PC-9 (cell line): ENCODE data around the gene SPINK4.

Experiments
- EZH2 ChIP-seq: fragments of 200-600 bp; sonication (generic); IDR thresholded peaks from 2 replicates; pipeline ENCODE4 v1.8.0; 2017; ENCODE audit warnings: antibody characterized with exemption, low read depth
- TF ChIP-seq, protein P1 (sequence below): fragments of 200-600 bp; sonication (generic); conservative IDR thresholded peaks from 2 replicates; pipeline ENCODE4 v1.6.1; 2017; ENCODE audit warnings: mixed run types, antibody characterized with exemption, mild to moderate bottlenecking, moderate library complexity

DNA sequence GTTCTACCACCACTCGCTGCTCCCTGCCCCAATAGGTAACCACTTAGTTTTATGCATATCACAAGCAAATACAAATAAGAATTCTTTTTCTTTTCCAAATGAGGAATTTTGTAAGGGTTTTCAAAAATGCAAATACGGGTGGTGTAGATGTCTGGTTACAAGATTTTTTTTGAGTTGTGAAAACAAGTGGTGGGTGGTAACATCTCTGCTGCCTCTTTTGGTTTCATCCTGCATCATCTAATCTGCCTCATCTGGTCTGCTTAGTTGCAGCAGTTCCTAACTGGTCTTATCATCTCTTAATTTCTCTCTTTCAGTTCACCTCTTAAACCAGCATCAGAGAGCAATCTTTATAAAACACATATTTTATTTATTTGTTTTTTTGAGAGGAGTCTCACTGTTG is 55.6 kb downstream of the SPINK4 start:
- TF ChIP-seq, protein P1, sequence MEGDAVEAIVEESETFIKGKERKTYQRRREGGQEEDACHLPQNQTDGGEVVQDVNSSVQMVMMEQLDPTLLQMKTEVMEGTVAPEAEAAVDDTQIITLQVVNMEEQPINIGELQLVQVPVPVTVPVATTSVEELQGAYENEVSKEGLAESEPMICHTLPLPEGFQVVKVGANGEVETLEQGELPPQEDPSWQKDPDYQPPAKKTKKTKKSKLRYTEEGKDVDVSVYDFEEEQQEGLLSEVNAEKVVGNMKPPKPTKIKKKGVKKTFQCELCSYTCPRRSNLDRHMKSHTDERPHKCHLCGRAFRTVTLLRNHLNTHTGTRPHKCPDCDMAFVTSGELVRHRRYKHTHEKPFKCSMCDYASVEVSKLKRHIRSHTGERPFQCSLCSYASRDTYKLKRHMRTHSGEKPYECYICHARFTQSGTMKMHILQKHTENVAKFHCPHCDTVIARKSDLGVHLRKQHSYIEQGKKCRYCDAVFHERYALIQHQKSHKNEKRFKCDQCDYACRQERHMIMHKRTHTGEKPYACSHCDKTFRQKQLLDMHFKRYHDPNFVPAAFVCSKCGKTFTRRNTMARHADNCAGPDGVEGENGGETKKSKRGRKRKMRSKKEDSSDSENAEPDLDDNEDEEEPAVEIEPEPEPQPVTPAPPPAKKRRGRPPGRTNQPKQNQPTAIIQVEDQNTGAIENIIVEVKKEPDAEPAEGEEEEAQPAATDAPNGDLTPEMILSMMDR, result no peak
- TF ChIP-seq EZH2, result no peak
